Measurements from ENCODE around the gene MYZAP. TPM values are rescaled to one million over a fixed set of nuclear protein-coding genes. Genes with fewer than 3 reads are reported as not detected.

MYZAP gene
- polyA plus RNA-seq, 1 of the 3 experiments (the other 2 are of a cell fraction) = 0.07 TPM

GRCh38 chr15:57567891-57568290 is 23.8 kb upstream of the MYZAP start:
- no peak overlapping the region for H3K27ac ChIP-seq (ENCODE audit: low read depth in 2 of 2, low read length in 1 of 2)
- H3K27me3 ChIP-seq (ENCODE audit: insufficient read depth) = no peaks in the 10 kb centered on the region
- peaks cover 0 to 6% of the 10 kb centered on the region in 2 experiments; a peak in 1 of 4 replicates for H3K4me1 ChIP-seq (ENCODE audit: control insufficient read depth in 1 of 2, insufficient read depth in 2 of 2, low read depth in 1 of 2, low read length in 1 of 2)
- H3K4me2 ChIP-seq = no peak overlapping the region
- no peak overlapping the region for H3K9ac ChIP-seq
- POLR2A ChIA-PET = no interaction called here
- H3K79me2 ChIP-seq (ENCODE audit: insufficient read depth) = no peaks in the 10 kb centered on the region
- H3K36me3 ChIP-seq (replicated peaks in 1 of 2; ENCODE audit: control insufficient read depth in 1 of 2, insufficient read depth in 2 of 2, low read length in 1 of 2) = no peaks in the 10 kb centered on the region
- no peaks in the 10 kb centered on the region for H3K9me3 ChIP-seq
- no peaks in the 10 kb centered on the region for H3F3A ChIP-seq (replicated peaks; ENCODE audit: insufficient read depth)
- no peaks in the 10 kb centered on the region for H4K20me1 ChIP-seq (ENCODE audit: insufficient read depth)
- no peak overlapping the region for H3K4me3 ChIP-seq (ENCODE audit: low read depth in 2 of 2, low read length in 1 of 2)
- DNase-seq = no peak
- no peaks in the 10 kb centered on the region for H3K9me2 ChIP-seq
- CTCF ChIA-PET = interaction anchor here (0.6 to 1.9 kb wide), 4 partner anchors 8 to 302 kb away, joined by 3 to 12 read pairs (median 4); no protein-coding TSS in a partner anchor
- H2AFZ ChIP-seq (ENCODE audit: low read depth) = no peak overlapping the region
- WGBS (ENCODE audit: low lambda C conversion rate) = 76% methylated on average over 3 of the region's 3 CpGs
- TF ChIP-seq NRF1 (IDR thresholded peaks at IDR 0.05; ENCODE audit: low read depth, low read length) = no peak
- no peak for TF ChIP-seq USF1 (IDR thresholded peaks at IDR 0.05; ENCODE audit: borderline replicate concordance, low read depth)
- TF ChIP-seq SIN3A (IDR thresholded peaks at IDR 0.05; ENCODE audit: borderline replicate concordance, low read depth, low read length) = no peak
- no peak for TF ChIP-seq CHD2 (IDR thresholded peaks at IDR 0.05; ENCODE audit: low read length, partially characterized antibody)
- no peak for TF ChIP-seq YY1 (IDR thresholded peaks at IDR 0.05; ENCODE audit: low read depth)
- no peak for TF ChIP-seq MAX (IDR thresholded peaks at IDR 0.05; ENCODE audit: low read depth)
- TF ChIP-seq JUND (IDR thresholded peaks at IDR 0.05) = no peak
- TF ChIP-seq, protein P1, sequence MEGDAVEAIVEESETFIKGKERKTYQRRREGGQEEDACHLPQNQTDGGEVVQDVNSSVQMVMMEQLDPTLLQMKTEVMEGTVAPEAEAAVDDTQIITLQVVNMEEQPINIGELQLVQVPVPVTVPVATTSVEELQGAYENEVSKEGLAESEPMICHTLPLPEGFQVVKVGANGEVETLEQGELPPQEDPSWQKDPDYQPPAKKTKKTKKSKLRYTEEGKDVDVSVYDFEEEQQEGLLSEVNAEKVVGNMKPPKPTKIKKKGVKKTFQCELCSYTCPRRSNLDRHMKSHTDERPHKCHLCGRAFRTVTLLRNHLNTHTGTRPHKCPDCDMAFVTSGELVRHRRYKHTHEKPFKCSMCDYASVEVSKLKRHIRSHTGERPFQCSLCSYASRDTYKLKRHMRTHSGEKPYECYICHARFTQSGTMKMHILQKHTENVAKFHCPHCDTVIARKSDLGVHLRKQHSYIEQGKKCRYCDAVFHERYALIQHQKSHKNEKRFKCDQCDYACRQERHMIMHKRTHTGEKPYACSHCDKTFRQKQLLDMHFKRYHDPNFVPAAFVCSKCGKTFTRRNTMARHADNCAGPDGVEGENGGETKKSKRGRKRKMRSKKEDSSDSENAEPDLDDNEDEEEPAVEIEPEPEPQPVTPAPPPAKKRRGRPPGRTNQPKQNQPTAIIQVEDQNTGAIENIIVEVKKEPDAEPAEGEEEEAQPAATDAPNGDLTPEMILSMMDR (IDR thresholded peaks at IDR 0.05) = no peak
- no peak for TF ChIP-seq FOSL2 (IDR thresholded peaks at IDR 0.05; ENCODE audit: borderline replicate concordance, low read depth)
- no peak for TF ChIP-seq POLR2AphosphoS5 (IDR thresholded peaks at IDR 0.05; ENCODE audit: low read depth, low read length)

- no peak overlapping the region for H3K4me2 ChIP-seq
- H3K4me3 ChIP-seq (ENCODE audit: low read depth in 2 of 2, low read length in 1 of 2) = no peak overlapping the region
- no peaks in the 10 kb centered on the region for H3K36me3 ChIP-seq (replicated peaks in 1 of 2; ENCODE audit: control insufficient read depth in 1 of 2, insufficient read depth in 2 of 2, low read length in 1 of 2)
- no peak overlapping the region for H3K27ac ChIP-seq (ENCODE audit: low read depth in 2 of 2, low read length in 1 of 2)
- WGBS (ENCODE audit: low lambda C conversion rate) = 73% methylated on average over 2 of the region's 2 CpGs
- CTCF ChIA-PET = interaction anchor here (0.6 to 1.9 kb wide), 4 partner anchors 8 to 301 kb away, joined by 3 to 12 read pairs (median 4); no protein-coding TSS in a partner anchor
- no peaks in the 10 kb centered on the region for H3F3A ChIP-seq (replicated peaks; ENCODE audit: insufficient read depth)
- no peaks in the 10 kb centered on the region for H3K9me3 ChIP-seq
- no peaks in the 10 kb centered on the region for H3K9me2 ChIP-seq
- no peak for DNase-seq
- POLR2A ChIA-PET = no interaction called here
- H2AFZ ChIP-seq (ENCODE audit: low read depth) = no peak overlapping the region
- H3K27me3 ChIP-seq (ENCODE audit: insufficient read depth) = no peaks in the 10 kb centered on the region
- TF ChIP-seq RAD21 (IDR thresholded peaks at IDR 0.05; ENCODE audit: low read length) = no peak
- H4K20me1 ChIP-seq (ENCODE audit: insufficient read depth) = no peaks in the 10 kb centered on the region
- peaks cover 0 to 10% of the 10 kb centered on the region in 2 experiments; a peak in 1 of 4 replicates for H3K4me1 ChIP-seq (ENCODE audit: control insufficient read depth in 1 of 2, insufficient read depth in 2 of 2, low read depth in 1 of 2, low read length in 1 of 2)
- H3K79me2 ChIP-seq (ENCODE audit: insufficient read depth) = no peaks in the 10 kb centered on the region
- no peak overlapping the region for H3K9ac ChIP-seq
These were observed 23.4 kb upstream of the MYZAP start for GRCh38 chr15:57568299-57568698.

All from SK-N-SH (cell line).